Panc1 (cell line): ENCODE data around the gene ZC3H11A. TPM values are rescaled to one million over a fixed set of nuclear protein-coding genes. Genes with fewer than 3 reads are reported as not detected.
A peak's percentile ranks its signal among the peaks of the same experiment; 100 is the strongest.

Source experiments
- ATAC-seq: fragments of 200-7000 bp; cut with Tn5 transposase; 2 replicates; pipeline ENCODE4 v1.9.1; 2020; ENCODE audit warnings: mild to moderate bottlenecking, moderate library complexity
- BruUV-seq: library from RNA; stranded (reverse); fragments of 400-500 nt; replicated peaks from 2 replicates; lab custom pipeline; 2021; lab: Mats Ljungman, UMichigan
- CTCF ChIA-PET: fragments of 300-600 bp; sonication (Branson Sonifier 250); formaldehyde crosslinking; loops from one replicate; lab custom pipeline; 2022; ENCODE audit warnings: antibody characterized with exemption; lab: Charles Lee
- POLR2A ChIA-PET: fragments of 300-600 bp; sonication (Branson Sonifier 250); formaldehyde crosslinking; loops from one replicate; lab custom pipeline; 2022; ENCODE audit warnings: antibody characterized with exemption; lab: Charles Lee
- DNase-seq: peaks from one replicate; pipeline ENCODE4 v3.0.0-alpha.2; 2010; ENCODE audit warnings: low read depth, low spot score
- H3K27ac ChIP-seq: 2 replicates; pipeline ENCODE4 v1.5.1; 2011; ENCODE audit warnings: mild to moderate bottlenecking, low read length, inconsistent platforms
- H3K27me3 ChIP-seq: fragments of 200-500 bp; sonication (Bioruptor generic); 2 replicates; pipeline ENCODE4 v1.6.0; 2014; ENCODE audit warnings: low read length, inconsistent platforms; ENCODE audit not compliant: control insufficient read depth, insufficient read depth
- H3K36me3 ChIP-seq: fragments of 200-500 bp; sonication (Bioruptor generic); 2 replicates; pipeline ENCODE4 v1.5.1; 2014; ENCODE audit warnings: inconsistent platforms, mild to moderate bottlenecking, low read length, moderate library complexity; ENCODE audit not compliant: control insufficient read depth, insufficient read depth
- H3K4me1 ChIP-seq: 2 replicates; pipeline ENCODE4 v1.5.1; 2011; ENCODE audit warnings: inconsistent platforms, mild to moderate bottlenecking, low read length, moderate library complexity; ENCODE audit not compliant: control insufficient read depth, insufficient read depth
- H3K4me3 ChIP-seq, 2 experiments: 2 replicates each; pipeline ENCODE4 v1.5.1; 2011 to 2012; ENCODE audit warnings: low read depth in 2 of 2, low read length in 2 of 2, mild to moderate bottlenecking in 2 of 2, inconsistent platforms in 1 of 2, moderate library complexity in 1 of 2
- H3K9me3 ChIP-seq: fragments of 200-500 bp; sonication (Bioruptor generic); 2 replicates; pipeline ENCODE4 v1.5.1; 2014; ENCODE audit warnings: low read depth, mild to moderate bottlenecking, inconsistent platforms, low read length, moderate library complexity; ENCODE audit not compliant: control insufficient read depth, insufficient read depth
- CTCF ChIP-seq: fragments of 450-650 bp; IDR thresholded peaks from 2 replicates; pipeline ENCODE4 v1.5.1; 2017; ENCODE audit warnings: mild to moderate bottlenecking
- POLR2AphosphoS5 ChIP-seq: IDR thresholded peaks from 2 replicates; pipeline ENCODE4 v1.6.1; 2012; ENCODE audit warnings: mild to moderate bottlenecking, low read depth, low read length, moderate library complexity
- SIN3A ChIP-seq: IDR thresholded peaks from 2 replicates; pipeline ENCODE4 v1.6.1; 2012; ENCODE audit warnings: low read depth, mild to moderate bottlenecking, low read length, moderate library complexity, borderline replicate concordance; ENCODE audit not compliant: insufficient read depth
- TCF7L2 ChIP-seq: IDR thresholded peaks from 2 replicates; pipeline ENCODE4 v1.6.1; 2011; ENCODE audit warnings: mild to moderate bottlenecking, low read depth, low read length, inconsistent platforms
- in situ Hi-C: cut with HindIII; loops from 2 replicates; pipeline ENCODE4 v1.10.0; 2016; ENCODE audit warnings: low sequenced_read_pairs, low pct_unique_long_range_greater_than_20kb
- intact Hi-C: fragments of 100-400 bp; cut with micrococcal nuclease; formaldehyde crosslinking; loops from one replicate; pipeline ENCODE4 v1.10.0; 2022; ENCODE audit not compliant: unreplicated experiment
- total RNA-seq: library from RNA; stranded (reverse); gene quantifications from one replicate; pipeline ENCODE4 v1.2.1, GENCODE V29; 2021; ENCODE audit not compliant: unreplicated experiment
- TF ChIP-seq, protein P1 (sequence below), 2 experiments: IDR thresholded peaks; 2 replicates each; pipeline ENCODE4 v1.6.1; 2011 to 2012; ENCODE audit warnings: low read depth in 2 of 2, control low read depth in 1 of 2, low read length in 1 of 2, mild to moderate bottlenecking in 1 of 2, moderate library complexity in 1 of 2; ENCODE audit not compliant: insufficient read depth in 1 of 2

Gene ZC3H11A
- total RNA-seq, 1 experiment from 2014 or later, result 69.6 TPM

DNA sequence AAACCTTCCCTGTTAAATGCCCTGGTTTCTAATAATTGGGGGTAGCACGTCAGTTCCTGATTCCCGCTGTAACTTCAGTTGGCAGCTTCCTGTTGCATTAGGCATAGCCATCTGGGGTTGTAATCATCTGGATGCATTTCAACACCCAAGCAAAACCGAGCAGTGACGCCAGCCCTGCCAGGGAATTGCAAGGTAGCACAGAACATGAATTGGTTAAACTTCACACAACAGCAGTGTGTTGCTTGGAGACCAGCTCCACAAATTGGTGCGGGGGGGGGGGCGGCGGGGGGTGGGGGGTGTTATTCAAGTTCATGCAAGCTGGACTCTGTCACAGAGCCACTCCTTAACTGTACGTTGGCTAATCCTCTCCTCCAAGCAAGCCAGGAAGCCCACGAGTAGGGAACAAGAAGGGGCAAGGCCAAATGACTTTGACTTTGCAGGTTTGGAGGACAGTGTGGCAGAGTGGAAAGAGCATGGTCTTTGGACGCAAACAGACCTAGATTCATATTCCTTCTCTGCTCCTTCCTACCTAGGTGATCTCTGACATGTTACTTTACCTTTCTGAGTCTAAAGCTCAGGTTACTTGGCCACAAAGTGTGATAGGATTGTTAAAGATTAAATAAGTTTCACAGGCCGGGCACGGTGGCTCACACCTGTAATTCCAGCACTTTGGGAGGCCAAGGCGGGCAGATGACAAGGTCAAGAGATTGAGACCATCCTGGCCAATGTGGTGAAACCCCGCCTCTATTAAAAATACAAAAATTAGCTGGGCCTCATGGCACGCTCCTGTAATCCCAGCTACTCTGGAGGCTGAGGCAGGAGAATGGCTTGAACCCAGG is 25.7 kb upstream of the ZC3H11A start:
- CTCF ChIA-PET, result no interaction called here
- H3K9me3 ChIP-seq, result no peaks in the 10 kb centered on the region
- no peak for TF ChIP-seq CTCF
- TF ChIP-seq, protein P1, sequence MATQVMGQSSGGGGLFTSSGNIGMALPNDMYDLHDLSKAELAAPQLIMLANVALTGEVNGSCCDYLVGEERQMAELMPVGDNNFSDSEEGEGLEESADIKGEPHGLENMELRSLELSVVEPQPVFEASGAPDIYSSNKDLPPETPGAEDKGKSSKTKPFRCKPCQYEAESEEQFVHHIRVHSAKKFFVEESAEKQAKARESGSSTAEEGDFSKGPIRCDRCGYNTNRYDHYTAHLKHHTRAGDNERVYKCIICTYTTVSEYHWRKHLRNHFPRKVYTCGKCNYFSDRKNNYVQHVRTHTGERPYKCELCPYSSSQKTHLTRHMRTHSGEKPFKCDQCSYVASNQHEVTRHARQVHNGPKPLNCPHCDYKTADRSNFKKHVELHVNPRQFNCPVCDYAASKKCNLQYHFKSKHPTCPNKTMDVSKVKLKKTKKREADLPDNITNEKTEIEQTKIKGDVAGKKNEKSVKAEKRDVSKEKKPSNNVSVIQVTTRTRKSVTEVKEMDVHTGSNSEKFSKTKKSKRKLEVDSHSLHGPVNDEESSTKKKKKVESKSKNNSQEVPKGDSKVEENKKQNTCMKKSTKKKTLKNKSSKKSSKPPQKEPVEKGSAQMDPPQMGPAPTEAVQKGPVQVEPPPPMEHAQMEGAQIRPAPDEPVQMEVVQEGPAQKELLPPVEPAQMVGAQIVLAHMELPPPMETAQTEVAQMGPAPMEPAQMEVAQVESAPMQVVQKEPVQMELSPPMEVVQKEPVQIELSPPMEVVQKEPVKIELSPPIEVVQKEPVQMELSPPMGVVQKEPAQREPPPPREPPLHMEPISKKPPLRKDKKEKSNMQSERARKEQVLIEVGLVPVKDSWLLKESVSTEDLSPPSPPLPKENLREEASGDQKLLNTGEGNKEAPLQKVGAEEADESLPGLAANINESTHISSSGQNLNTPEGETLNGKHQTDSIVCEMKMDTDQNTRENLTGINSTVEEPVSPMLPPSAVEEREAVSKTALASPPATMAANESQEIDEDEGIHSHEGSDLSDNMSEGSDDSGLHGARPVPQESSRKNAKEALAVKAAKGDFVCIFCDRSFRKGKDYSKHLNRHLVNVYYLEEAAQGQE (IDR thresholded peaks at IDR 0.05; ENCODE audit: insufficient read depth in 1 of 2, low read depth in 2 of 2, low read length in 1 of 2), result no peak
- TF ChIP-seq POLR2AphosphoS5, result no peak
- no peak for TF ChIP-seq TCF7L2
- no peak for TF ChIP-seq SIN3A
- H3K4me1 ChIP-seq, result no peaks in the 10 kb centered on the region
- H3K36me3 ChIP-seq, result no peaks in the 10 kb centered on the region
- in situ Hi-C loops (no loop called here), intact Hi-C loops (no loop called here)
- no peak for ATAC-seq
- 0 out of 4 replicates have a peak overlapping the region, but pooled peaks of 1 of the 2 experiments have one; percentile 10 for H3K4me3 ChIP-seq
- no TSS peak for BruUV-seq
- no peak for DNase-seq
- no peak overlapping the region for H3K27ac ChIP-seq
- 0 out of 2 replicates have a peak, but pooled peaks cover 2% of the 10 kb centered on the region for H3K27me3 ChIP-seq
- POLR2A ChIA-PET, result no interaction called here

GRCh38 chr1:203771901-203772301 is 23.5 kb upstream of the ZC3H11A start:
- no peaks in the 10 kb centered on the region for H3K9me3 ChIP-seq
- BruUV-seq, result no TSS peak
- ATAC-seq, result no peak
- in situ Hi-C loops, result no loop called here
- H3K36me3 ChIP-seq, result no peaks in the 10 kb centered on the region
- H3K4me3 ChIP-seq, result no peak overlapping the region
- TF ChIP-seq TCF7L2 (no peak), CTCF (no peak), POLR2AphosphoS5 (no peak), SIN3A (no peak)
- TF ChIP-seq, protein P1 (IDR thresholded peaks at IDR 0.05; ENCODE audit: insufficient read depth in 1 of 2, low read depth in 2 of 2, low read length in 1 of 2), result no peak
- DNase-seq, result no peak
- intact Hi-C loops, result no loop called here
- ChIA-PET POLR2A (no interaction called here), CTCF (no interaction called here)
- H3K4me1 ChIP-seq, result no peaks in the 10 kb centered on the region
- no peak overlapping the region for H3K27ac ChIP-seq
- 0 out of 2 replicates have a peak, but pooled peaks cover 2% of the 10 kb centered on the region for H3K27me3 ChIP-seq
